ENCODE results near the gene FAM241A. TPM values are rescaled to one million over a fixed set of nuclear protein-coding genes. Genes with fewer than 3 reads are reported as not detected.

FAM241A gene
- total and polyA plus RNA-seq, 2 of the 13 experiments (the other 11 are each of a cell fraction or from before 2014, with no cell fraction given), result 0.61 to 0.69 TPM

GRCh38 chr4:112231779-112232713, 86.8 kb downstream of the FAM241A start, which contains the start of gene AP1AR (continued):
- peak; percentile 5; the same call in 1 of the 2 replicates for TF ChIP-seq PAXIP1 (CRISPR knock-in tag; conservative IDR thresholded peaks at IDR 0.05)
- no peak for TF ChIP-seq ZNF674 (CRISPR knock-in tag; IDR thresholded peaks at IDR 0.05; ENCODE audit: low read depth)
- peak; percentile 78 for TF ChIP-seq RNF2 (conservative IDR thresholded peaks at IDR 0.05; ENCODE audit: low read depth)

- Histone ChIP-seq H3K9ac (ENCODE audit: insufficient read depth, low read depth, low read length) (no peak overlapping the region), H3K27me3 (ENCODE audit: control insufficient read depth in 1 of 2, insufficient read depth in 2 of 2, low read length in 2 of 2) (no peaks in the 10 kb centered on the region; a peak in 1 of 5 replicates), H4K20me1 (ENCODE audit: insufficient read depth, low read length) (peaks cover 23% of the 10 kb centered on the region), H3K4me1 (ENCODE audit: insufficient read depth, low read length) (peaks cover 60% of the 10 kb centered on the region), H3K27ac (ENCODE audit: extremely low read length, insufficient read depth, low read length) (no peak overlapping the region), H3K9me3 (ENCODE audit: low read length) (no peaks in the 10 kb centered on the region), H3K4me2 (ENCODE audit: low read depth, low read length) (peak overlapping the region; percentile 50), H3K79me2 (ENCODE audit: insufficient read depth, low read length) (peaks cover 77% of the 10 kb centered on the region), H3K4me3 (replicated peaks in 1 of 3; ENCODE audit: insufficient read depth in 1 of 3, low read depth in 2 of 3, low read length in 3 of 3) (peak overlapping the region in 1 of 3 experiments; percentile 86; a peak in 2 of 6 replicates), H2AFZ (ENCODE audit: low read length) (no peak overlapping the region), H3K36me3 (replicated peaks in 1 of 2; ENCODE audit: control insufficient read depth in 1 of 2, insufficient read depth in 2 of 2, low read length in 2 of 2) (peaks cover 0 to 10% of the 10 kb centered on the region in 2 experiments; a peak in 2 of 5 replicates)
- FAIRE-seq, result no peak
- ChIA-PET CTCF (ENCODE audit: low intra/inter-chr PET ratio, low total read pairs) (interaction anchor here (0.6 to 3.1 kb wide), 5 partner anchors 20 to 332 kb away, joined by 3 to 36 read pairs (median 5); no protein-coding TSS in a partner anchor), POLR2A (interaction anchor here (0.9 kb wide), 1 partner anchor 133 kb away, joined by 4 read pairs; no protein-coding TSS in a partner anchor)
- DNase-seq (ENCODE audit: low spot score), result peak; percentile 66
- no peak for ATAC-seq
- in situ Hi-C loops (cut with HindIII; ENCODE audit: extremely low pct_ligation_motif_present, low pct_unique_long_range_greater_than_20kb), result loop anchor here (5.0 kb wide), 1 partner anchor 133 kb away; no protein-coding TSS in a partner anchor
- WGBS (ENCODE audit: low lambda C conversion rate), result 65% methylated on average over 3 of the region's 3 CpGs
- BruUV-seq (replicated peaks), result no TSS peak
- intact Hi-C loops (cut with micrococcal nuclease; ENCODE audit: unreplicated experiment), result loop anchor here (1.0 kb wide), 3 partner anchors 21 to 136 kb away; partner anchors contain the start of gene FAM241A
- TF ChIP-seq GATAD2A (CRISPR knock-in tag; IDR thresholded peaks at IDR 0.05), result 0 out of 2 replicates have a peak, but pooled peaks have one; percentile 28
- TF ChIP-seq FOSL2 (CRISPR knock-in tag; IDR thresholded peaks at IDR 0.05), result peak; percentile 79
- peak; percentile 49; the same call in 1 of the 2 replicates for TF ChIP-seq RAD21 (CRISPR knock-in tag; IDR thresholded peaks at IDR 0.05)
- TF ChIP-seq STAG1 (CRISPR knock-in tag; IDR thresholded peaks at IDR 0.05), result peak; percentile 71
- 0 out of 2 replicates have a peak, but pooled peaks have one; percentile 18 for TF ChIP-seq RBFOX2 (IDR thresholded peaks at IDR 0.05; ENCODE audit: low read depth, low read length)
- peak; percentile 23; the same call in 1 of the 2 replicates for TF ChIP-seq FOSL1 (CRISPR knock-in tag; IDR thresholded peaks at IDR 0.05; ENCODE audit: borderline replicate concordance)
- TF ChIP-seq MED1 (CRISPR knock-in tag; IDR thresholded peaks at IDR 0.05), result 0 out of 2 replicates have a peak, but pooled peaks have one; percentile 18
- no peak for TF ChIP-seq ZNF460 (CRISPR knock-in tag; IDR thresholded peaks at IDR 0.05; ENCODE audit: borderline replicate concordance)
- TF ChIP-seq PPARG (CRISPR knock-in tag; conservative IDR thresholded peaks at IDR 0.05), result 0 out of 2 replicates have a peak, but pooled peaks have one; percentile 34
- TF ChIP-seq ZNF615 (CRISPR knock-in tag; IDR thresholded peaks at IDR 0.05; ENCODE audit: borderline replicate concordance), result no peak
- TF ChIP-seq SCMH1 (CRISPR knock-in tag; IDR thresholded peaks at IDR 0.05; ENCODE audit: borderline replicate concordance), result no peak
Measured at GRCh38 chr4:112234952-112235609, 89.8 kb downstream of the FAM241A start.

Measured in HepG2 (cell line).